Glutamatergic neuron (in vitro differentiated cells): ENCODE data around the gene SNX2. TPM values are rescaled to one million over a fixed set of nuclear protein-coding genes. Genes with fewer than 3 reads are reported as not detected.

Experiments used
- DNase-seq: peaks from one replicate; pipeline ENCODE4 v3.0.0; 2022
- H3K27ac Mint-ChIP-seq: one replicate; pipeline ENCODE4 v1.8.0; 2020; ENCODE audit warnings: mild to moderate bottlenecking, mixed read lengths, inconsistent platforms; ENCODE audit not compliant: unreplicated experiment
- H3K27me3 Mint-ChIP-seq: one replicate; pipeline ENCODE4 v1.8.0; 2020; ENCODE audit warnings: mild to moderate bottlenecking, moderate library complexity, mixed read lengths, inconsistent platforms; ENCODE audit not compliant: unreplicated experiment
- H3K36me3 Mint-ChIP-seq: one replicate; pipeline ENCODE4 v1.8.0; 2020; ENCODE audit warnings: mild to moderate bottlenecking, mixed read lengths, inconsistent platforms; ENCODE audit not compliant: unreplicated experiment
- H3K4me1 Mint-ChIP-seq: one replicate; pipeline ENCODE4 v1.8.0; 2020; ENCODE audit warnings: mild to moderate bottlenecking, low read depth, mixed read lengths, inconsistent platforms; ENCODE audit not compliant: unreplicated experiment
- H3K4me3 Mint-ChIP-seq: one replicate; pipeline ENCODE4 v1.8.0; 2020; ENCODE audit warnings: mild to moderate bottlenecking, mixed read lengths, inconsistent platforms; ENCODE audit not compliant: unreplicated experiment
- H3K9me3 Mint-ChIP-seq: one replicate; pipeline ENCODE4 v1.8.0; 2020; ENCODE audit warnings: mild to moderate bottlenecking, moderate library complexity, mixed read lengths, inconsistent platforms; ENCODE audit not compliant: unreplicated experiment
- total RNA-seq: library from RNA; stranded (reverse); fragmentation: NEBNext Ultra II Directional; extraction: Animal tissue kit (Norgen Biotek cat#: 25700); gene quantifications from one replicate; pipeline ENCODE4 v1.2.1, GENCODE V29; 2021; ENCODE audit not compliant: unreplicated experiment
- TF ChIP-seq, protein P1 (sequence below): fragments of 200-600 bp; sonication (generic); IDR thresholded peaks from one replicate; pipeline ENCODE4 v1.5.0; 2021; ENCODE audit not compliant: partially characterized antibody, unreplicated experiment

SNX2 gene
- total RNA-seq, 1 donor from 2014 or later = 47.0 TPM

DNA sequence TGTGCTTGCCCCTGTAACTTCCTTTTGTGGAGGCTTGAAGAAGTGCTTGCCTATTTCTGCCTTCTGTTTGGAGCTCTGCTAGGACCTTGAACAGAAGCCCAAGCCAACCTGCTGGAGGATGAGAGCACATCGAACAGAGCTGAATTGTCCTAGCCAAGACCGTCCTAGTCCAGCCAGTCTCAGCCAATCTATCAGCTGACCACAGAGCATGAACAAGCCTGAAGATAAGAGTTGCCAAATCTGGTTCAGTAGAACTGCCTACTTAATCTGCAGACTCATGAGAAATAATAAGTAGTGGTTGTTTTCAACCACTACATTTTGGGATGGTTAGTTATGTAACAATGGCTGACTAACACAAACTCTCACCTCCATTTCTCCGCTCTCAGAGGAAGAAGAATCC, 4.4 kb upstream of the SNX2 start:
- Mint-ChIP-seq H3K27me3 (no peaks in the 10 kb centered on the region), H3K27ac (no peak overlapping the region), H3K36me3 (no peaks in the 10 kb centered on the region), H3K4me3 (no peak overlapping the region), H3K4me1 (no peaks in the 10 kb centered on the region), H3K9me3 (peaks cover 4% of the 10 kb centered on the region)
- TF ChIP-seq, protein P1, sequence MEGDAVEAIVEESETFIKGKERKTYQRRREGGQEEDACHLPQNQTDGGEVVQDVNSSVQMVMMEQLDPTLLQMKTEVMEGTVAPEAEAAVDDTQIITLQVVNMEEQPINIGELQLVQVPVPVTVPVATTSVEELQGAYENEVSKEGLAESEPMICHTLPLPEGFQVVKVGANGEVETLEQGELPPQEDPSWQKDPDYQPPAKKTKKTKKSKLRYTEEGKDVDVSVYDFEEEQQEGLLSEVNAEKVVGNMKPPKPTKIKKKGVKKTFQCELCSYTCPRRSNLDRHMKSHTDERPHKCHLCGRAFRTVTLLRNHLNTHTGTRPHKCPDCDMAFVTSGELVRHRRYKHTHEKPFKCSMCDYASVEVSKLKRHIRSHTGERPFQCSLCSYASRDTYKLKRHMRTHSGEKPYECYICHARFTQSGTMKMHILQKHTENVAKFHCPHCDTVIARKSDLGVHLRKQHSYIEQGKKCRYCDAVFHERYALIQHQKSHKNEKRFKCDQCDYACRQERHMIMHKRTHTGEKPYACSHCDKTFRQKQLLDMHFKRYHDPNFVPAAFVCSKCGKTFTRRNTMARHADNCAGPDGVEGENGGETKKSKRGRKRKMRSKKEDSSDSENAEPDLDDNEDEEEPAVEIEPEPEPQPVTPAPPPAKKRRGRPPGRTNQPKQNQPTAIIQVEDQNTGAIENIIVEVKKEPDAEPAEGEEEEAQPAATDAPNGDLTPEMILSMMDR = no peak
- DNase-seq = no peak

DNA sequence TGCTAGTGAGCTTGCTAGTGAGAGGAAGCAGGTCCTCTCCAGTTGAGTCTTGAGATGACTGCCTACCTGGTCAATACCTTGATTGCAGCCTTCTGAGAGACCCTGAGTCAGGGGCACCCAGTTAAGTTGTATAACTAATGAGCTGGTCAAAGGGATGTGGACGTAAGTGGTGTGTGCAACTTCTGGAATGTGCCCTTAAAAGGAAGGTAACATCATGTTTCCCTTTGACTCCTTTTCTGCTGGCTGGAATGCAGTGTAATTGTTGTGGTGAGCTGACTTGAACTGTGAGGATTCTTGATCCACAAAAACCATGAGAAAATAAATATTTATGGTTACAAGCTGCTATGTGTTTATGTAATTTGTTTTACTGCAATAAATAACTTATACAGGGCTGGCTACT, 2.4 kb upstream of the SNX2 start:
- H3K9me3 Mint-ChIP-seq = peaks cover 3% of the 10 kb centered on the region
- H3K36me3 Mint-ChIP-seq = no peaks in the 10 kb centered on the region
- H3K4me3 Mint-ChIP-seq = no peak overlapping the region
- no peak for DNase-seq
- peaks cover 3% of the 10 kb centered on the region for H3K4me1 Mint-ChIP-seq
- H3K27me3 Mint-ChIP-seq = no peaks in the 10 kb centered on the region
- TF ChIP-seq, protein P1 = no peak
- no peak overlapping the region for H3K27ac Mint-ChIP-seq

DNA sequence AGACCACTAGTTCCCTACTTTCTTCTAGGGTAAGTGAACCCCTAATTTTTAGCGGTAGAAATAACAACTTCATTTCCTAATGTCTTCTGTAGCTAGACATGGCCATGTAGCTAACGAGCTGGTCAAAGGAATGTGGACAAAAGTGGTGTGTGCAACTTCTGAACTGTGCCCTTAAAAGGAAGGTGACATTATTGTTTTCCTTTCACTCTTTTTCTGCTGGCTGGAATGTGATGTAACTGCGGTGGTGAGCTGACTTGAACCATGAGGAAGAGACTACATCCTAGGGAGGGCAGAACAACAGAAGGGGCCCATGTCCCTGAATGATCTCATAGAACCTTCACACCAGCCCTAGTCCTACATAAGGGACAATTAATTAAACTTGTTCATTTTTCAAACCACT, 1.3 kb upstream of the SNX2 start:
- Mint-ChIP-seq H3K27me3 (no peaks in the 10 kb centered on the region), H3K36me3 (no peaks in the 10 kb centered on the region), H3K4me3 (peak overlapping the region; percentile 66), H3K4me1 (peaks cover 3% of the 10 kb centered on the region), H3K9me3 (peaks cover 3% of the 10 kb centered on the region), H3K27ac (no peak overlapping the region)
- TF ChIP-seq, protein P1 = no peak
- no peak for DNase-seq

DNA sequence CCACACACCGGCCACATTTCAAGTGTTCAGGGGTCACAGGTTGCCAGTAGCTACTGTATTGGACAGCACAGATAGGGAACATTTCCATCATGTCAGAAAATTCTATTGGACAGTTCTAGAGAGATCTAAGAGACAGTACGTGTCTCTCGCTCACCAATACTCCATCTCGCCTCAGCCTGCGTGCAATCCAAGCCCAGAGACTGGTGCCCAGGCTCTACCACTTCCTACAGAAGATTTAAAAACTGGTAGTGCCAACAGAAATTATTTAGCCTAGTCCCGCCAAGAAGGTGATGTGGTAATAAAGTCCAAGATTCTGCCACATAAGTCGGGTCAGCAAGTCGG, 390 bp upstream of the SNX2 start:
- Mint-ChIP-seq H3K27ac (peak overlapping the region; percentile 60), H3K36me3 (no peaks in the 10 kb centered on the region), H3K4me3 (peak overlapping the region; percentile 84), H3K4me1 (peaks cover 3% of the 10 kb centered on the region), H3K27me3 (no peaks in the 10 kb centered on the region), H3K9me3 (peaks cover 3% of the 10 kb centered on the region)
- DNase-seq = no peak
- TF ChIP-seq, protein P1 = no peak

DNA sequence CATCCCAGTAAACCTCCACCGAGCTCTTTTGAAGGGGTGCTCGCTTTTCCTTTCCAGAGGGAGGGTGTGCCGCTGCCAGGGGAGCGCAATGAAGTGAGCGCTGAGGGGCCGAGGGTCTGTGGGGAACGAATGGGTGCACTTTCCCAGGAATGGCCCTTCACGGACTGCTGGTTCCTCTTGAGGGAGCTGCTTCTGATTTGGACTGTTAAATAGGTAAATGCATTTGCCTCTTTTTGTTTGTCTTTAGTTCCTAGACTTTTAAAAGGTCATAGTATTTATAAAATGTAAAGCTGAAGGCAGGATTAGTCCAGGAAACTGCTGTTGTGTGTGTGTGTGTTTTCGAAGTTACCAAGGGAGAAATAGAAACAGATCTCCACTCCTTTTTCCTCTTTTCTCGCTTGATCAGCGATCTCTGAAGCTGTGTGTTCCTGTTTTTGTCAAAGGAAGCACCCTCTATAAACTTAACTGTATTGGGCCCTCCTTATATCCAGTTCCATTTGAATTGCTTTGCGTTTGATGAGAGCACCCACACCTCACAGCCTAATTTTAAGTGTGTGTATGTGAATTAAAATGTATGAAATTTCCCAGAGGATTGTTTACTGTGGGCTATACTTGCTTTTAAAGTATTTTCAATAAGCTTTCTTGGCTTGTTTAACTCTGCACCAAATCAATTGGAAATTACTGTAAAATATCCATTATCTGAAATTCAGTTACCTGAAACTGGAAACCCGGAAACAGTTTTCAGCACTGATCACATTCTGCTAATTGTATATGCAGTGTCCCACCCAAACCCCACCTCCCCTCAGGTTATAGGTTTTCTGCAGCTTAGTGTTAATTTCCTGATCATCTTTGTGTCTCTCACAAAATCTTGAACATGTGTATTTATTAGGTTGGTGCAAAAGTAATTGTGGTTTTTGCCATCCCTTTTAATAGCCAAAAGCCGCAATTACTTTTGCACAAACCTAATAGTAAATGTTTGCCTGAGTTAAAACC, 966 bp downstream of the SNX2 start:
- Mint-ChIP-seq H3K9me3 (peaks cover 3% of the 10 kb centered on the region), H3K27me3 (no peaks in the 10 kb centered on the region), H3K4me3 (peak overlapping the region; percentile 97), H3K4me1 (peaks cover 3% of the 10 kb centered on the region), H3K27ac (peak overlapping the region; percentile 93), H3K36me3 (peaks cover 5% of the 10 kb centered on the region)
- TF ChIP-seq, protein P1 = no peak
- DNase-seq = no peak
